ENCODE measurements around the gene PLEKHA7.

Gene PLEKHA7

DNA sequence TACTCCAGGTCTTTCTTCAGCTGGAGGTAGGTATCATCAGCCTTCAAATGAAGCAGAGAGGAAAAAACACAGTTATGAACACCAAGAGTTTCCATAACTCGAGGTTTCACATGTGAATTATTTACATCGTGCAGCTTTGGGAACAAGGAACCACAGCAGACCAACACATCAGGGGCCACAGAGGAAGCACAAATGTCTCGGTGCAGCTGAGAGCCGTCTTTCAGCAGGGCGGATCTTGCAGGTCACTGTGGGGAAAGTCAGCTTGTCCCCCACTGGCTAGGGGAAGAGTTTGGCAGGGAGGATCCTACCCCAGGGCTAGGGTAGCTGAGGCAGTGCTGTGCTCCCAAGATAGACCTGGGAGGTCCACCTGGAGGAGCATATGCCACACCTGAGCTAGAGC, 201.1 kb downstream of the PLEKHA7 start:
- H3K36me3 ChIP-seq (ENCODE audit: control insufficient read depth, low read length) = no peaks in the 10 kb centered on the region
- no peak overlapping the region for H3K27ac ChIP-seq (ENCODE audit: low read depth, low read length)
- H3K9me3 ChIP-seq (ENCODE audit: control insufficient read depth, insufficient read depth, low read length) = no peaks in the 10 kb centered on the region
- no peaks in the 10 kb centered on the region for H3K9me2 ChIP-seq (replicated peaks; ENCODE audit: control insufficient read depth, low read length)
- no peaks in the 10 kb centered on the region for H3F3A ChIP-seq (ENCODE audit: control insufficient read depth, insufficient read depth)
- no peaks in the 10 kb centered on the region; the same call in 1 of the 2 replicates for H3K27me3 ChIP-seq (ENCODE audit: control insufficient read depth, low read length)
- H4K20me1 ChIP-seq (ENCODE audit: control insufficient read depth, insufficient read depth, low read depth, low read length) = no peaks in the 10 kb centered on the region
- TF ChIP-seq, protein P1, sequence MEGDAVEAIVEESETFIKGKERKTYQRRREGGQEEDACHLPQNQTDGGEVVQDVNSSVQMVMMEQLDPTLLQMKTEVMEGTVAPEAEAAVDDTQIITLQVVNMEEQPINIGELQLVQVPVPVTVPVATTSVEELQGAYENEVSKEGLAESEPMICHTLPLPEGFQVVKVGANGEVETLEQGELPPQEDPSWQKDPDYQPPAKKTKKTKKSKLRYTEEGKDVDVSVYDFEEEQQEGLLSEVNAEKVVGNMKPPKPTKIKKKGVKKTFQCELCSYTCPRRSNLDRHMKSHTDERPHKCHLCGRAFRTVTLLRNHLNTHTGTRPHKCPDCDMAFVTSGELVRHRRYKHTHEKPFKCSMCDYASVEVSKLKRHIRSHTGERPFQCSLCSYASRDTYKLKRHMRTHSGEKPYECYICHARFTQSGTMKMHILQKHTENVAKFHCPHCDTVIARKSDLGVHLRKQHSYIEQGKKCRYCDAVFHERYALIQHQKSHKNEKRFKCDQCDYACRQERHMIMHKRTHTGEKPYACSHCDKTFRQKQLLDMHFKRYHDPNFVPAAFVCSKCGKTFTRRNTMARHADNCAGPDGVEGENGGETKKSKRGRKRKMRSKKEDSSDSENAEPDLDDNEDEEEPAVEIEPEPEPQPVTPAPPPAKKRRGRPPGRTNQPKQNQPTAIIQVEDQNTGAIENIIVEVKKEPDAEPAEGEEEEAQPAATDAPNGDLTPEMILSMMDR (IDR thresholded peaks at IDR 0.05; ENCODE audit: low read depth, low read length, poor library complexity, severe bottlenecking) = no peak
- no peak for TF ChIP-seq EZH2phosphoT487 (IDR thresholded peaks at IDR 0.05; ENCODE audit: borderline replicate concordance, low read length)
- H3K4me1 ChIP-seq (ENCODE audit: control insufficient read depth, low read length) = no peaks in the 10 kb centered on the region
- H3K4me3 ChIP-seq (ENCODE audit: low read length) = no peak overlapping the region
- no peaks in the 10 kb centered on the region for H3K79me2 ChIP-seq (ENCODE audit: control insufficient read depth, low read length)
- no peak overlapping the region for H3K4me2 ChIP-seq (ENCODE audit: low read length)

DNA sequence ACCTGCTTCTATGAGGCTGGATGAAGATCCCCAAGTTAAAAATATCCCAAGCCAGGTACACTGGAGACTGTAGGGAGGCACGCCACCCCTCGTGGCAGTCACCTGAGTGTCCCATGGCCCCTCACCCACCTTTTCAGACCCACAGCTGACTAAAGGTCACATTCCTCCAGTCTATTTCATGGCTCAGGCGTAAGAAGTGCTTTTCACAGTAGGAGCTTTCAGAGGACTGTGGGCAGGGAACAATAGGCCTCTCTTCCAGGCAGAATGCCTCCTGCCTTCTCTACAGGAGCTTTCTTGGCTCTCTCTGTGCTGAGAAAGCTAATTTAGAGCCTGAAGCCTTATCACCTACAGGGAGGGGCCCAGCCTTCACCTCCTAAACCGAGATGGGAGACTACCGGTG, 201.9 kb downstream of the PLEKHA7 start:
- Histone ChIP-seq H3K9me3 (ENCODE audit: control insufficient read depth, insufficient read depth, low read length) (no peaks in the 10 kb centered on the region), H3K4me1 (ENCODE audit: control insufficient read depth, low read length) (no peaks in the 10 kb centered on the region), H3K9me2 (replicated peaks; ENCODE audit: control insufficient read depth, low read length) (no peaks in the 10 kb centered on the region), H3K36me3 (ENCODE audit: control insufficient read depth, low read length) (no peaks in the 10 kb centered on the region), H4K20me1 (ENCODE audit: control insufficient read depth, insufficient read depth, low read depth, low read length) (no peaks in the 10 kb centered on the region), H3K79me2 (ENCODE audit: control insufficient read depth, low read length) (no peaks in the 10 kb centered on the region), H3K27me3 (ENCODE audit: control insufficient read depth, low read length) (no peaks in the 10 kb centered on the region; the same call in 1 of the 2 replicates), H3K4me3 (ENCODE audit: low read length) (no peak overlapping the region), H3K27ac (ENCODE audit: low read depth, low read length) (no peak overlapping the region), H3K4me2 (ENCODE audit: low read length) (no peak overlapping the region), H3F3A (ENCODE audit: control insufficient read depth, insufficient read depth) (no peaks in the 10 kb centered on the region)
- TF ChIP-seq, protein P1 (IDR thresholded peaks at IDR 0.05; ENCODE audit: low read depth, low read length, poor library complexity, severe bottlenecking) = no peak

DNA sequence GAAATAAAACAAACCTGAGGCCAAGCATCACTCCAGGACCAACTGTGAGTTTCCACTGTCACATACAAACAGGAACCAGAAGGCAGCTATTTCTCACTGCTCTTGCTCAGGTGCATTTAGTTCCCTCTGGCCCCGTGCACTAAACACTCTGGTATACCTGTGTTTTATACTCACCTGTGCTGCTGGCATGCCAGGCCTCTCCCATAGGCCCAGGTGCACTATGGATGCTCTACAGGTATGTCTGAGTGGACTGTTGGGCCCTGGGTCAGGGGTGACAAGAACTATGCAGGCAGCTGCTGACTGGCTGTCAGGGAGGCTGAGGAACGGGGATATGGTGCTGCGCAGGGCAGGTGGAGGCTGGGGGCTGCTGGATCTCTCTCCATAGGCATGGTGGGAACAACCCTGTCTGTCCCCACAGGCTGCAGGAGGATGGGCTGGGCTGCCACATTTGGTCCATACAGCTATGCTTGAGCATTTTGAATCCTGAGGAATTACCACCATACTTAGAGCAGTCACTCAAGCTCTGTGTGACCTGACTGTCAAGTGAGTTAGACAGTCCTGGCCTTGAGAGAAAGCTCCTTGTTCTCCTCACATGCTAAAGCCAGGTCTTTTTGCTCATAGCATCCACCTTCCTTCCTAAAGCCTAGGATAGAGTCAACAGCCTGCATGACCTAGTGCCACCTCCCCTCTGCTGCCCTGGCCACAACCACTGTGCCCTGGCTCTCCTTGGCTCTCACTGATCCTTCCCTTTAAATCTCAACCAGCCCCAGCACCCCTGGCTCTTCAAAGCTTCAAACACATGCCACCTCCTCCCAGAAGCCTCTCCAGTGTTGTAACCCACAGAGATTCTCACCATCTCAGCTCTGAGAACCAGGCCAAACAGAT, 202.8 kb downstream of the PLEKHA7 start:
- Histone ChIP-seq H3F3A (ENCODE audit: control insufficient read depth, insufficient read depth) (no peaks in the 10 kb centered on the region), H3K4me1 (ENCODE audit: control insufficient read depth, low read length) (no peaks in the 10 kb centered on the region), H3K4me2 (ENCODE audit: low read length) (no peak overlapping the region), H3K9me2 (replicated peaks; ENCODE audit: control insufficient read depth, low read length) (no peaks in the 10 kb centered on the region), H3K79me2 (ENCODE audit: control insufficient read depth, low read length) (no peaks in the 10 kb centered on the region), H4K20me1 (ENCODE audit: control insufficient read depth, insufficient read depth, low read depth, low read length) (no peaks in the 10 kb centered on the region), H3K9me3 (ENCODE audit: control insufficient read depth, insufficient read depth, low read length) (no peaks in the 10 kb centered on the region), H3K27ac (ENCODE audit: low read depth, low read length) (no peak overlapping the region), H3K27me3 (ENCODE audit: control insufficient read depth, low read length) (no peaks in the 10 kb centered on the region; the same call in 1 of the 2 replicates), H3K36me3 (ENCODE audit: control insufficient read depth, low read length) (no peaks in the 10 kb centered on the region), H3K4me3 (ENCODE audit: low read length) (no peak overlapping the region)
- TF ChIP-seq, protein P1 (IDR thresholded peaks at IDR 0.05; ENCODE audit: low read depth, low read length, poor library complexity, severe bottlenecking) = no peak
- TF ChIP-seq EZH2phosphoT487 (IDR thresholded peaks at IDR 0.05; ENCODE audit: borderline replicate concordance, low read length) = no peak

Data from DOHH2 (cell line).